MCF 10A (cell line): ENCODE results near the gene DNAH17. TPM values are rescaled to one million over a fixed set of nuclear protein-coding genes. Genes with fewer than 3 reads are reported as not detected.

Experiments used
- BruUV-seq: library from RNA; stranded (reverse); fragments of 400-500 nt; replicated peaks from 2 replicates; lab custom pipeline; 2021; lab: Mats Ljungman, UMichigan
- CTCF ChIA-PET: fragments of 300-600 bp; sonication (Branson Sonifier 250); formaldehyde crosslinking; extraction: SDS; loops from one replicate; lab custom pipeline; 2021; ENCODE audit warnings: antibody characterized with exemption, inconsistent platforms; lab: Yijun Ruan, JAX
- POLR2A ChIA-PET: fragments of 300-600, 350-650 bp; sonication (Branson Sonifier 250); formaldehyde crosslinking; extraction: SDS; loops from one replicate; lab custom pipeline; 2020; ENCODE audit warnings: antibody characterized with exemption, inconsistent platforms; lab: Yijun Ruan, JAX
- DNase-seq: peaks from one replicate; pipeline ENCODE4 v3.0.0-alpha.2; 2018; ENCODE audit not compliant: unreplicated experiment
- H3K27ac Mint-ChIP-seq: one replicate; pipeline ENCODE4 v1.8.0; 2022; ENCODE audit warnings: mild to moderate bottlenecking, low read depth, mixed read lengths; ENCODE audit not compliant: unreplicated experiment
- H3K27me3 Mint-ChIP-seq: one replicate; pipeline ENCODE4 v1.8.0; 2022; ENCODE audit warnings: mixed read lengths; ENCODE audit not compliant: insufficient read depth, unreplicated experiment
- H3K36me3 Mint-ChIP-seq: one replicate; pipeline ENCODE4 v1.8.0; 2022; ENCODE audit warnings: mild to moderate bottlenecking, moderate library complexity, mixed read lengths; ENCODE audit not compliant: insufficient read depth, unreplicated experiment
- H3K4me1 Mint-ChIP-seq: one replicate; pipeline ENCODE4 v1.8.0; 2022; ENCODE audit warnings: mixed read lengths; ENCODE audit not compliant: insufficient read depth, unreplicated experiment
- H3K4me3 Mint-ChIP-seq: one replicate; pipeline ENCODE4 v1.8.0; 2022; ENCODE audit warnings: mild to moderate bottlenecking, moderate library complexity, mixed read lengths; ENCODE audit not compliant: unreplicated experiment
- H3K9me3 Mint-ChIP-seq: one replicate; pipeline ENCODE4 v1.8.0; 2022; ENCODE audit warnings: mixed read lengths; ENCODE audit not compliant: unreplicated experiment
- CTCF ChIP-seq: fragments of 200-600 bp; IDR thresholded peaks from one replicate; pipeline ENCODE4 v1.8.0; 2022; ENCODE audit warnings: antibody characterized with exemption, mild to moderate bottlenecking; ENCODE audit not compliant: unreplicated experiment
- intact Hi-C: fragments of 100-400 bp; cut with micrococcal nuclease; formaldehyde crosslinking; loops from 2 replicates; pipeline ENCODE4 v1.14.1; 2022
- total RNA-seq: library from RNA; stranded (reverse); gene quantifications from 2 replicates; pipeline ENCODE4 v1.2.3, GENCODE V29; 2022

Gene DNAH17
- total RNA-seq, 1 experiment from 2014 or later, result not detected

DNA sequence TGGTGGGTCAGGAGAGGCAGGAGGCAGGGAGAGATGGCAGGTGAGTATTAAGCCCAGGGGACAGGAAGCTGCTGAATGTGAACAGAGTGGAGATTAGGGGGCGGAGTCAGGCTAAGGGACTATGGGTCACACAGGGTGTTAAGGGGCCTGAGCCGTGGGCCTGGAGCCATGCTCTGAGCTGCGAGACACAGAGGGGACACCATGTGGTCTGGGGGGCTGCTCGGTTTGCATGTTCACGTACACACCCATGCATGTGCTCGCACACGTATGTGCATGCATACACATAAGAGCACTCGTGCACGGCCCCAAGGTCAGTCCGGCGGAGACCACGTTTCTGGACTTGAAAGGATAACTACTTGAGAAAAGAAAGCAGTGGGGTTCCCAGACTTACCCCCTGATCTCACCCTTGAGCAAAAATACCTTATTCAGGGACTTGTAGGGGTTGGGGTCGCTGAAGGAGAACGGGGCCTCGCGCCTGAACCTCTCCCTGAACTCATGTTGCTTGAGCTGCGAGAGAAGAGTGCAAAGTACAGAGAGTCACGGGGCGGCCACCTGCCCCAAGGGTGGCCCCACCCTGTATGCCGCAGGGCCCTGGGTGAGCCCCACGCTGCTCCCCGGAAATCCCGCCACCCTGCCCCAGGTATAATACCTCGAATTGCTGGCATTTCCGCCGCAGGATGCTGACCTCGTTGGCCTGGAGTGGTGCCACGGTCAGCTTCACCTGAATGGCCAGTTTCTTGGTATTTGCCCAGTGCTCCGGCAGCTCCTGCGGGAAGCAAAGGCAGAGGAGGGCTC is 50.8 kb downstream of the DNAH17 start:
- Mint-ChIP-seq H3K36me3 (peaks cover 3% of the 10 kb centered on the region), H3K27ac (no peak overlapping the region), H3K4me3 (no peak overlapping the region), H3K9me3 (no peaks in the 10 kb centered on the region), H3K27me3 (no peaks in the 10 kb centered on the region), H3K4me1 (no peaks in the 10 kb centered on the region)
- ChIA-PET POLR2A (interaction anchor here (0.6 kb wide), 1 partner anchor 494 kb away, joined by 3 read pairs; no protein-coding TSS in a partner anchor), CTCF (no interaction called here)
- intact Hi-C loops, result no loop called here
- BruUV-seq, result no TSS peak
- TF ChIP-seq CTCF, result no peak
- DNase-seq, result no peak

GRCh38 chr17:78525511-78526160 is 51.6 kb downstream of the DNAH17 start:
- ChIA-PET POLR2A (interaction anchor here (0.6 kb wide), 1 partner anchor 495 kb away, joined by 3 read pairs; no protein-coding TSS in a partner anchor), CTCF (no interaction called here)
- Mint-ChIP-seq H3K27ac (no peak overlapping the region), H3K4me1 (no peaks in the 10 kb centered on the region), H3K4me3 (no peak overlapping the region), H3K36me3 (no peaks in the 10 kb centered on the region), H3K9me3 (no peaks in the 10 kb centered on the region), H3K27me3 (no peaks in the 10 kb centered on the region)
- DNase-seq, result no peak
- intact Hi-C loops, result no loop called here
- BruUV-seq, result no TSS peak
- no peak for TF ChIP-seq CTCF

DNA sequence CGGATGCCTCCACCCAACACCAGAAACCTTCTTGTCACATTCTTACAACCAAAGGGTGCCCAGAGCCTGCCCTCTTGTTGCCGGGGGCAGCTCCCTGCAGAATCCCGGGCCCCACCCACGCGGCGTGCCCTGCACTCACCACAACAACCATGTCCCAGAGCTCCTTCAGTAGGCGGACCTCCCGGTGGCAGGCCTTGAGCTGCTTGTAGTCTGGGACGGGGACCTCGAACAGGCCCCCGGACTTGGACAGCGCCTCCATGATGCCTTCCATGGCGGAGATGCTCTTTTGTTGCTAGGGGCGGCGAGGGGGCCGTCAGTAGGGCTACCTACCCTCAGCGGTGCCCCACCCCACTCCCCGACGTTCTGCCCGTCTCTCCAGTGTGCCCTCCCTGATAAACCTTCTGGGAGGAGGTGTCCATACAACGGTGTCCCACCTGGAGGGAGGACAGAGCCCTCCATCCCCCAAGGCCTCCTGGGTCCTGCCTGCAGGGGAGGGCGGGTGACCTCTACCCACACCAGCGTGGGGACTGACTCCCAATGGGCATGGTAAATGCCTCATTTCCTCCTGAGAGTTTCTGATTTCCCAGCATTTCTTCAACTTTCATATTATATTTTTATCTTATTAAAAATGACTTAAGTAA is 52.2 kb downstream of the DNAH17 start:
- Mint-ChIP-seq H3K9me3 (no peaks in the 10 kb centered on the region), H3K4me3 (no peak overlapping the region), H3K27me3 (no peaks in the 10 kb centered on the region), H3K36me3 (no peaks in the 10 kb centered on the region), H3K4me1 (no peaks in the 10 kb centered on the region), H3K27ac (no peak overlapping the region)
- BruUV-seq, result no TSS peak
- intact Hi-C loops, result no loop called here
- no peak for TF ChIP-seq CTCF
- DNase-seq, result no peak
- ChIA-PET CTCF (no interaction called here), POLR2A (no interaction called here)

GRCh38 chr17:78523934-78524655 is 53.1 kb downstream of the DNAH17 start:
- no peak for DNase-seq
- no peak overlapping the region for H3K27ac Mint-ChIP-seq
- no peak for TF ChIP-seq CTCF
- ChIA-PET POLR2A (no interaction called here), CTCF (no interaction called here)
- no peaks in the 10 kb centered on the region for H3K36me3 Mint-ChIP-seq
- H3K4me3 Mint-ChIP-seq, result no peak overlapping the region
- H3K9me3 Mint-ChIP-seq, result no peaks in the 10 kb centered on the region
- BruUV-seq, result no TSS peak
- no peaks in the 10 kb centered on the region for H3K4me1 Mint-ChIP-seq
- no peaks in the 10 kb centered on the region for H3K27me3 Mint-ChIP-seq
- intact Hi-C loops, result no loop called here
